Tibial nerve (tissue), 4 donors: ENCODE results near the gene CPEB1. TPM values are rescaled to one million over a fixed set of nuclear protein-coding genes. Genes with fewer than 3 reads are reported as not detected.
"Not testable (repeated sequence)": the region's sequence is repeated elsewhere in the genome, so short reads cannot be mapped to it uniquely, and the experiment has no call there.

Experiments
- DNase-seq, 2 donors: peaks; one replicate each; pipeline ENCODE4 v3.0.0-alpha.2; 2019; ENCODE audit warnings: low spot score in 2 of 2
- H3K27ac ChIP-seq, 4 donors: fragments of 200-600 bp; sonication (generic) in 3 of 4; one replicate each; pipeline ENCODE4 v1.5.1; 2017 to 2019; ENCODE audit warnings: mild to moderate bottlenecking in 1 of 4
- H3K27me3 ChIP-seq, 2 donors: fragments of 200-600 bp; sonication (generic) in 1 of 2; one replicate each; pipeline versions ENCODE4 v1.5.1 to v1.6.0; 2017 to 2019
- H3K36me3 ChIP-seq, 3 donors: fragments of 200-600 bp; sonication (generic); one replicate each; pipeline ENCODE4 v1.5.1; 2018 to 2019
- H3K4me1 ChIP-seq, 4 donors: fragments of 200-600 bp; sonication (generic) in 3 of 4; one replicate each; pipeline ENCODE4 v1.5.1; 2017 to 2019
- H3K4me3 ChIP-seq, 4 donors: fragments of 200-600 bp; sonication (generic) in 3 of 4; one replicate each; pipeline ENCODE4 v1.5.1; 2017 to 2019; ENCODE audit warnings: mild to moderate bottlenecking in 1 of 4, moderate library complexity in 1 of 4
- H3K9me3 ChIP-seq, 4 donors: fragments of 200-600 bp; sonication (generic) in 3 of 4; one replicate each; pipeline ENCODE4 v1.5.1; 2017 to 2019
- CTCF ChIP-seq, 5 experiments: fragments of 200-600 bp in 3 of 5; fragments of 450-650 bp in 2 of 5; sonication (generic) in 3 of 5; IDR thresholded peaks; one replicate each; pipeline ENCODE4 v1.5.1; 2016 to 2019; ENCODE audit warnings: antibody characterized with exemption in 5 of 5, mild to moderate bottlenecking in 3 of 5, moderate library complexity in 2 of 5
- EP300 ChIP-seq, 2 donors: sonication (generic); formaldehyde crosslinking; IDR thresholded peaks; one replicate each; pipeline ENCODE4 v1.6.1; 2017; ENCODE audit warnings: antibody characterized with exemption in 2 of 2, mild to moderate bottlenecking in 1 of 2
- POLR2A ChIP-seq, 2 donors: fragments of 450-650 bp; IDR thresholded peaks; one replicate each; pipeline ENCODE4 v1.6.1; 2017; ENCODE audit warnings: antibody characterized with exemption in 2 of 2, mild to moderate bottlenecking in 2 of 2, moderate library complexity in 2 of 2
- WGBS, 2 donors: methylation state at CpG; one replicate each; pipeline ENCODE4 v1.1.5; 2018; 5-methylcytosine and 5-hydroxymethylcytosine counted together
- total RNA-seq, 4 donors: library from RNA; depleted of rRNA; stranded (reverse); fragments of >200 nt; gene quantifications; one replicate each; pipeline ENCODE4 v1.1.0, GENCODE V29; 2016

The CPEB1 gene
- total RNA-seq, 4 donors from 2014 or later = 16.2 to 29.5 (median 23.0) TPM

- H3K27me3 ChIP-seq = peaks cover 0 to 20% of the 10 kb centered on the region in 2 donors
- H3K4me1 ChIP-seq = peaks cover 0 to 41% (median 16%) of the 10 kb centered on the region in 4 donors
- H3K4me3 ChIP-seq = peak overlapping the region; percentile 40 to 82 (median 60)
- peak overlapping the region; percentile 44 to 89 (median 62) for H3K27ac ChIP-seq
- TF ChIP-seq EP300 (IDR thresholded peaks at IDR 0.05) = no peak
- TF ChIP-seq POLR2A (IDR thresholded peaks at IDR 0.05) = no peak
- TF ChIP-seq CTCF (IDR thresholded peaks at IDR 0.05) = no peak
- WGBS, 2 donors = 26 to 45% methylated on average over 18 to 50 of the region's 56 CpGs
- no peaks in the 10 kb centered on the region for H3K9me3 ChIP-seq
- no peaks in the 10 kb centered on the region for H3K36me3 ChIP-seq
- no peak for DNase-seq
Observed at GRCh38 chr15:82646250-82647044, 716 bp downstream of the CPEB1 start.

- not testable (repeated sequence) for H3K9me3 ChIP-seq, DNase-seq, H3K4me3 ChIP-seq, H3K36me3 ChIP-seq
- Histone ChIP-seq H3K27me3 (peaks cover 0 to 20% of the 10 kb centered on the region in 2 donors), H3K27ac (peak overlapping the region in 2 of 4 donors; percentile 76 to 89), H3K4me1 (peaks cover 0 to 41% (median 16%) of the 10 kb centered on the region in 4 donors)
- 88 to 91% methylated on average over 34 of the region's 34 CpGs for WGBS, 2 donors
Observed at GRCh38 chr15:82644967-82645852, 2.0 kb downstream of the CPEB1 start.

- Histone ChIP-seq H3K36me3 (no peaks in the 10 kb centered on the region), H3K27me3 (peaks cover 0 to 20% of the 10 kb centered on the region in 2 donors), H3K9me3 (no peaks in the 10 kb centered on the region), H3K4me3 (no peak overlapping the region), H3K27ac (peak overlapping the region in 2 of 4 donors; percentile 76 to 89), H3K4me1 (peaks cover 0 to 41% (median 16%) of the 10 kb centered on the region in 4 donors)
- 32 to 35% methylated on average over 3 of the region's 3 CpGs for WGBS, 2 donors
- no peak for DNase-seq
- TF ChIP-seq POLR2A (IDR thresholded peaks at IDR 0.05) = no peak
- TF ChIP-seq EP300 (IDR thresholded peaks at IDR 0.05) = no peak
Observed at GRCh38 chr15:82643992-82644391, 3.2 kb downstream of the CPEB1 start.

GRCh38 chr15:82642656-82643055 is 4.5 kb downstream of the CPEB1 start:
- H3K27me3 ChIP-seq = peaks cover 0 to 20% of the 10 kb centered on the region in 2 donors
- 54 to 57% methylated on average over 3 of the region's 3 CpGs for WGBS, 2 donors
- H3K36me3 ChIP-seq = no peaks in the 10 kb centered on the region

GRCh38 chr15:82641129-82641798 is 5.9 kb downstream of the CPEB1 start:
- Histone ChIP-seq H3K27ac (no peak overlapping the region), H3K36me3 (no peaks in the 10 kb centered on the region), H3K4me1 (peaks cover 0 to 18% (median 1%) of the 10 kb centered on the region in 4 donors), H3K9me3 (no peaks in the 10 kb centered on the region), H3K4me3 (no peak overlapping the region), H3K27me3 (peaks cover 0 to 12% of the 10 kb centered on the region in 2 donors)
- TF ChIP-seq POLR2A (IDR thresholded peaks at IDR 0.05) = no peak
- TF ChIP-seq CTCF (IDR thresholded peaks at IDR 0.05) = no peak
- TF ChIP-seq EP300 (IDR thresholded peaks at IDR 0.05) = no peak
- 45 to 55% methylated on average over 2 of the region's 2 CpGs for WGBS, 2 donors
- no peak for DNase-seq

More at GRCh38 chr15:82642656-82643055, 4.5 kb downstream of the CPEB1 start:
- Histone ChIP-seq H3K4me3 (no peak overlapping the region), H3K4me1 (peaks cover 0 to 32% (median 11%) of the 10 kb centered on the region in 4 donors), H3K9me3 (no peaks in the 10 kb centered on the region), H3K27ac (no peak overlapping the region)
- TF ChIP-seq CTCF (IDR thresholded peaks at IDR 0.05) (no peak), EP300 (IDR thresholded peaks at IDR 0.05) (no peak), POLR2A (IDR thresholded peaks at IDR 0.05) (no peak)
- DNase-seq = no peak
